ENCODE results near the gene C1orf53.

DNA sequence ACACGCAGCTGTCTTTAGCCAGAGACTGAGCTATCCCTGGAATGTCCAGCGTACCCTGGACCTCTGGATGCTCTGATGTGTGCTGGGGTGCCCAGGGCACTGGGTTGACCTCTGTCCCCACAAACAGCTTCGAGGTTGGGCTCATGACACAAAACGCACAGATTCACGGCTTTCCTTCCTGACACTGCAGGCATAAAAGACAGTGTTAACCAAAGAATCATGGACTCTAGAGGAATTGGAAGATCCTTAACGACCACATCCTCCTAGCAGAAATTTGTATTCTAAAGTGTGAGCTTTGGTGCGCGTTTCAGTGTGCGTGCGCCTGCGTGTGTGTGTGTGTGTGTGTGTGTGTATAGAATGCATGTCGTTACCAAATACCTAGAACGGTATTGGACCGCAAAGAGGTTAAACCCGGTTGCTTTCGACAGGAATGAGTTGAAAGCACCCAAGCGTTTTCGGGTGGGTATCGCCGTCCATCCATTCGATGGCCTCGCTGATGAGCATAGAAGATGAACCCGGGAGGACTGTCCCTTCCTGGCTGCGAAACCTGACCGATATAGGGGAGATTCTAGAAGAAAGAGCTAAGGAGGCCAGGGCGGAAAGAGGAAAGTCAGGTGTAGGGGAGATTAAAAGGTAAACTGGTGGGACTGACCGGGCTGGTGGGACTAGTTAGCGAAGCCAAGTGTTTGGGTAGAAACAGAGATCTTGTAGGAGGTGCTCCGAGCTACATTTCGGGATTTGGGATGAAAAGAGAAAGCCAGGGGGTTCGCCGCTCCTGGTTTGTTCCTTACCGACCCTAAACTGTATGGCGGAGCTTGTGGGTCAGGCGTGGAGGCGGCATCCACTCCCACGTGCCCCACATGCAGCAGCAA lies 7.9 kb downstream of the C1orf53 start:
- TF ChIP-seq, protein P1, sequence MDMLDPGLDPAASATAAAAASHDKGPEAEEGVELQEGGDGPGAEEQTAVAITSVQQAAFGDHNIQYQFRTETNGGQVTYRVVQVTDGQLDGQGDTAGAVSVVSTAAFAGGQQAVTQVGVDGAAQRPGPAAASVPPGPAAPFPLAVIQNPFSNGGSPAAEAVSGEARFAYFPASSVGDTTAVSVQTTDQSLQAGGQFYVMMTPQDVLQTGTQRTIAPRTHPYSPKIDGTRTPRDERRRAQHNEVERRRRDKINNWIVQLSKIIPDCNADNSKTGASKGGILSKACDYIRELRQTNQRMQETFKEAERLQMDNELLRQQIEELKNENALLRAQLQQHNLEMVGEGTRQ (IDR thresholded peaks at IDR 0.05; ENCODE audit: low read depth, low read length): no peak
- TF ChIP-seq, protein P2, sequence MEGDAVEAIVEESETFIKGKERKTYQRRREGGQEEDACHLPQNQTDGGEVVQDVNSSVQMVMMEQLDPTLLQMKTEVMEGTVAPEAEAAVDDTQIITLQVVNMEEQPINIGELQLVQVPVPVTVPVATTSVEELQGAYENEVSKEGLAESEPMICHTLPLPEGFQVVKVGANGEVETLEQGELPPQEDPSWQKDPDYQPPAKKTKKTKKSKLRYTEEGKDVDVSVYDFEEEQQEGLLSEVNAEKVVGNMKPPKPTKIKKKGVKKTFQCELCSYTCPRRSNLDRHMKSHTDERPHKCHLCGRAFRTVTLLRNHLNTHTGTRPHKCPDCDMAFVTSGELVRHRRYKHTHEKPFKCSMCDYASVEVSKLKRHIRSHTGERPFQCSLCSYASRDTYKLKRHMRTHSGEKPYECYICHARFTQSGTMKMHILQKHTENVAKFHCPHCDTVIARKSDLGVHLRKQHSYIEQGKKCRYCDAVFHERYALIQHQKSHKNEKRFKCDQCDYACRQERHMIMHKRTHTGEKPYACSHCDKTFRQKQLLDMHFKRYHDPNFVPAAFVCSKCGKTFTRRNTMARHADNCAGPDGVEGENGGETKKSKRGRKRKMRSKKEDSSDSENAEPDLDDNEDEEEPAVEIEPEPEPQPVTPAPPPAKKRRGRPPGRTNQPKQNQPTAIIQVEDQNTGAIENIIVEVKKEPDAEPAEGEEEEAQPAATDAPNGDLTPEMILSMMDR (conservative IDR thresholded peaks at IDR 0.05; ENCODE audit: low read depth, low read length): no peak
- TF ChIP-seq, protein P3, sequence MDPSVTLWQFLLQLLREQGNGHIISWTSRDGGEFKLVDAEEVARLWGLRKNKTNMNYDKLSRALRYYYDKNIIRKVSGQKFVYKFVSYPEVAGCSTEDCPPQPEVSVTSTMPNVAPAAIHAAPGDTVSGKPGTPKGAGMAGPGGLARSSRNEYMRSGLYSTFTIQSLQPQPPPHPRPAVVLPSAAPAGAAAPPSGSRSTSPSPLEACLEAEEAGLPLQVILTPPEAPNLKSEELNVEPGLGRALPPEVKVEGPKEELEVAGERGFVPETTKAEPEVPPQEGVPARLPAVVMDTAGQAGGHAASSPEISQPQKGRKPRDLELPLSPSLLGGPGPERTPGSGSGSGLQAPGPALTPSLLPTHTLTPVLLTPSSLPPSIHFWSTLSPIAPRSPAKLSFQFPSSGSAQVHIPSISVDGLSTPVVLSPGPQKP (IDR thresholded peaks at IDR 0.05; ENCODE audit: borderline replicate concordance, low read depth, low read length): no peak
- TF ChIP-seq CEBPB (IDR thresholded peaks at IDR 0.05; ENCODE audit: low read depth, low read length) (no peak), BHLHE40 (IDR thresholded peaks at IDR 0.05; ENCODE audit: low read depth, low read length) (no peak), SMC3 (IDR thresholded peaks at IDR 0.05; ENCODE audit: low read depth, low read length) (no peak), RCOR1 (IDR thresholded peaks at IDR 0.05; ENCODE audit: insufficient replicate concordance, low read length) (no peak), RFX5 (IDR thresholded peaks at IDR 0.05; ENCODE audit: low read depth, low read length) (no peak)
